Activated T-cell treated with anti-CD3 and anti-CD28 coated beads for 4 hours (primary cell): Measurements from ENCODE around the gene SUPT3H.
"Not testable (repeated sequence)": the region's sequence is repeated elsewhere in the genome, so short reads cannot be mapped to it uniquely, and the experiment has no call there.

ENCODE experiments used
- DNase-seq: peaks from one replicate; pipeline ENCODE4 v3.0.0-alpha.2; 2020

The SUPT3H gene

DNA sequence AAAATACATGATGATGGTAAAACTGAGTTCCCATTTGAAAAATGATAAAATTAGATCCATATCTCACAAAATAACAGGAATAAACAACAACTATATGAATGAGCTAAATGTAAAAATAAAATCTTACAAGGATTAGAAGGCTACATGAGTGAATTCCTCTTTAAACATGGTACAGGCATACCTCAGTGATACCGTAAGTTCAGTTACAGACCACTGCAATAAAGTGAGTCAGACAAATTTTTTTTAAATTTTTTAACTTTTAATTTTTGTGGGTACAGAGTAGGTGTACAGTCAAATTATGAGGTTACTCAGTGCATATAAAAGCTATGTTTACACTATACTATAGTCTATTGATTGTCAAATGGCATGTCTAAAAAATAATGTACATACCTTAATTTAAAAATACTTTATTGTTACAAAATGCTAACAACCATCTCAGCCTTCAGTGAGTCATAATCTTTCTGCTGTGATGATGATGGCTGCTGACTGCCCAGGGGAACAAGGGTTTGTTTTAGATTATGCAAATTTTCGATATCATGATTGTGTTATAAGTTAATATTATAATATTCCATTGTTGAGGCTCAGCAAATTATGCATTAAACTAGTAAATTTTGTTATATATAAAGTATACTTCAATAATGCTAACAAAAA lies 272.4 kb downstream of the SUPT3H start:
- DNase-seq = no peak

DNA sequence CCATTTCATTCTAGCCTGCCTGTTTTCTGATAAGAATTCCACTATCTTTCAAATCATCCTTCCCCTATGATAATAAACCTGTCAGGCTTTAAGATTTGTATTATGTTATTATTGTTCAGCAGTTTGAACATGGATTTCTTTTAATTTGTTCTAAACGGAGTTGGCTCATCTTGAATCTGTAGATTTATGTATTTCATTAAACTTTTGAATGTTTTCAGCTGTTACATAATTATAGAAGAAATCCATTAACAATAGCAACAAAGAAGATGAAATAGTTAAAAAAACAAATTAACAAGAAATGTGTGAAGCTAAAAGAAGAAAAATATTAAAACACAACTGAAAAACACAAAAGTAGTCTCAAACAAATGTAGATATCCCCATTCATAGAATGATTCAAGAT lies 273.3 kb downstream of the SUPT3H start:
- DNase-seq = no peak

DNA sequence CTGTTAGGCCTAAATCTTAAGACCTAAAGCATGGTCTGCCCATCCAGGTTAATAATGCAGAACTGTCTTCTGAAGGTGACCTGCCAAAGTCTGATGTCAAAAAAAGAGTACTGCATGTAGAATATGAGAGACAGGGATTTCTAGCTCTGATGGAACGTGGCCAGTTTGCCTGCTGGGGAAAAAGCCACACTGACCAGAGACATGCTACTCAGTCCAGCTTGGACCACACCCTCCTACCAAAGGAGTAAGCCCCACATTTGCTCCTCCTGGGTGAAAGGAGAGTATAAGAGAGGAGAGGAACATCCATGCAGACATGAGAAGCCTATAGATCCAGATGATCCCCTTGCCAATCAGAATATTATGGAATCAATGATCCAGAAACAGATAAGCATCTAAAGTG lies 279.5 kb downstream of the SUPT3H start:
- DNase-seq = no peak

DNA sequence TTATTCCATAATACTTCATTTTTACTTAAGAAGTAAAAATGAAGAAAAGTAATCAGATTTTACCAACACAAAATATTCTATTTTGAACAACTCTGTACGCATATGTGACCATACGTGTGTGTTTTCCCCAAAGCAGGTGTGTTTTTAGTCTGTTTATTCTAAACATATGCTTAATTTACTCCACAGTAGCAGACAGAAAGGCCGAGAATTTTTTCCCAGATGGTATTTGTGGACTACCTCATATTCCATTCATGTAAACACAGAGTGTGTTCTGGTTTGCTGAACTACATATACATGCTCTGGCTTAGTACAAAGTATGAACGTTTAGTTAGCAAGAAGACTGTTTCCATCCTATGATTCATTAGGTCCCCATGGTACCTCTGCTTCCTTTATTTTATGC lies 282.9 kb downstream of the SUPT3H start:
- no peak for DNase-seq

DNA sequence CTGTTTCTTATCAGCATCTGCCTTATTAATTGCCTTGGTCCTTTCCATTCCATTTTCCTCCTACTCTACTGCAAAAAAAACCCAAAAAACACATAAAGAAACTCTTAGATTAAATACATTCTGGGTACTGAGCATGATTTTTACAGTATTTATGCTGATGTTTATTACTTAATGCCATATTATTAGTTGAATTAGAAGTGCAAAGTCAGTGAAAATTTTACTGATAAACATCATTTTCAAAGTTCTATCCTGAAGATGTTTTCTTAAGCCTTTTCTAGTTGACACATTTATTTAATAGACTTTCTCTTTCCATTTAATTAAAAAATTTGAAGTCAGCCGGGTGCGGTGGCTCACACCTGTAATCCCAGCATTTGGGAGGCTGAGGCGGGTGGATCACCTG lies 285.6 kb downstream of the SUPT3H start:
- no peak for DNase-seq

DNA sequence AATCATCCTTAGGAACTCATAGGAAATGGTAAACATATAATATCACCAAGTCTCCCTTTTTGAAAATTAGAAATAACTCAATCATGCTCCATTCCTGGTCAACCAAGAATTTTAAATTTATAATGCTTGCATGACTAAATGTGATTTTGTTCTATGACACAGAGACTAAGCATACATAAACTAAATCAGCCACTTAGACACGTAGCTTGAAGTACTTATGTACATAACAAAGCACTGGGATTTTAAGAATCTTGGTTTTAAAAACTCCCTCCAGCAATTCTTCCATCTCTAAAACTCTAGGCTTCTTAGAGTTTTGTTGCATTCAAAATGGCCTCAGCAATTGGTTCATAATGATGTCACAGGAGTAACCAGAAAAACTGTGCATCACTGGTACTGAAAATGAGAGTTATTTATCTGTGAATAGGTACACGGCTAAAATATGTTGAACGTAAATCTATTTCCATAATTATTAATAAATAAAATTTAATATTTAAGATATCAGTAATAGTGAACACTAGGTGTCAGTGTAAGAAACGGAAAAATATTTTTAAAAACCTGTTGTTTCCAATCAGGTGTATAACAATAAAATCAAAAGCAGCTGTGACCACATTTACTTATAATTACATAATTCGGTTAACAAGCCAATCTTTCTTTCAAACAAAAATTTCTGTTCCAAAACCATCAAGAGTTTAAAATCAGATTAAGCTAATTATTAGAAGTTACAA lies 291.2 kb downstream of the SUPT3H start:
- no peak for DNase-seq

DNA sequence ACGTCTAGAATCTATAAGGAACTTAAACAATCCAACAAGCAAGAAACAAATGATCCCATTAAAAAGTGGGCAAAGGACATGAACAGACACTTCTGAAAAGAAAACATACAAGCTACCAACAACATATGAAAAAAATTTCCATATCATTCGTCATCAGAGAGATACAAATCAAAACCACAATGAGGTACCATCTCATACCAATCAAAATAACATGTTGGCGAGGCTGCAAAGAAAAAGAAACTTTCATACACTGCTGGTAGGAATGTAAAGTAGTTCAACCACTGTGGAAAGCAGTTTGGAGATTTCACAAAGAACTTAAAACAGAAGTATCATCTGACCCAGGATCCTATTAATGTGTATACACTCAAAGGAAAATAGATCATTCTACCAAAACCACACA lies 293.5 kb downstream of the SUPT3H start:
- DNase-seq = no peak

DNA sequence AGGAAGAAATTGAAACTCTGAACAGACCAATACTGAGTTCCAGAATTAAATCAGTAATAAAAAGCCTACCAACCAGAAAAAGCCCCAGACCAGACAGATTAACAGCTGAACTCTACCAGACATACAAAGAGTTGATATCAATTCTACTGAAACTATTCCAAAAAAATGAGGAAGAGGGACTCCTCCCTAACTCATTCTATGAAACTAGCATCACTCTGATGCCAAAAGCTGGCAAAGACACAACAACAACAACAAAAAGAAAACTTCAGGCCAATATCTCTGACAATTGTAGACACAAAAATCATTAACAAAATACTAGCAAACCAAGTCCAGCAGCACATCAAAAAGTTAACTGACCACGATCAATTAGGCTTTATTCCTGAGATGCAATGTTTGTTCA lies 295.6 kb downstream of the SUPT3H start:
- no peak for DNase-seq

DNA sequence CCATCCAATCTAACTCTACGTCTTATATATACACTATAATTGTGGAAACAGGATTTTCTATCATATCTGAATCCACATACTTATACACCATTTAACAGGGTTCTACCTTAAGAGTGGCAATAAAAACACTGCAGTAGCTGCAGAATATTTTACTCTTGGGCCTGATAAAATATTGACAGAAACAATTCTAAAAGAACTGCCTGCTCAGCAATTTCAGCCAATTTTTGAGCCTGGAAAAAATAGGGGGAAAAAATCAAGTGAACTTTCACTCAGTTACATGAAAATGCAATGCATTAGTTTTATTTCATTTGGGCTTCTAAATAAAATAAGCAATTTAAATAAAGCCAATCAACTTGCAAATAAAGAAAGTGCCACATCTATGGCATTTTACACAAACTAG lies 296.1 kb downstream of the SUPT3H start:
- DNase-seq = no peak

DNA sequence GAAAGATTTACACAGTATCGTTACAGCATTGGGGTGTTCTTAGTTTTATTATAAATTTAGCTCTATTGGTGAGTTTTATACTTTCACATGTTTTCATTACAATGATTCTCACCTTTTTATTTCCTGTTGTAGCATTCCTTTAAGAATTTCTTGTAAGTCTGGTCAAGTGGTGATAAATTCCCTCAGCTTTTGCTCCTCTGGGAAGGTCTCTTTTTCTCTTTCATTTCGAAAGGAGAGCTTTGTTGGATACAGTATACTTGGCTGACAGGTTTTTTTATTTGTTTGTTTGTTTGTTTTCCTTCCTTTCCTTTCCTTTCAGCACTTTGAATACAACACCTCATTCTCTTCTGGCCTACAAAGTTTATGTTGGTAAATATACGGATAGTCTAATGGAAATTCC lies 299.3 kb downstream of the SUPT3H start:
- no peak for DNase-seq

DNA sequence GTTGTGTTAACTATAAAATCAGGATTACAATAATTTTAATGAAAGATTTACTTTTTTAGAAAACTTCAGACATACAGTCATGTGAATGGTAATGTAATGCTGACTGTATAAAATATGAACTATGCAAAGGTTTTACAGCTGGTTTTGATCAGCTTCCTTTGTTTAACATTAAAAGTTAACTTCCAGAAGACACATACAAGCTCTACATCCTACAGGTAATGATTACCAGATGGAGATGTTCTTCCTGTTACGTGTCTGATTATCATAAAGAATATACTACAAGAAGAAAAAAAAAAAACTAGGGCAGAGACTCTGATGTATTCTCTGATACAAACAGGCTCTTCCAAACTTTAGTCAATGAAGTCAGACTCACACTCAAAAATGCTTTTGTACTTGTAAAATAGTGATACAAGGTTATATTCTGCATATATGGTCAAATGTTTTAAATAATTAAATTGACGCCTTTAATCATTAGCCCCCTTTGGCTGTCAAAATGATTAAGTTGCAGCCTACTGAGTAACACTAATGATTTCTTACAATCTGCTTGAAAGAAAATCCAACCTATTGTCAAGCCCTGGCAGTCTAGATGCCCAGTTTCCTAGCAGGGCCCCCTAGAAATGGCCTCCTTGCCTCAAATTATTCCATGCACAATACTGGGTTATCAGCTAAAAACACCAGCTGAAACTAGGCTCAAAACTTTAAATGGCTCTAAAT lies 301.4 kb downstream of the SUPT3H start:
- DNase-seq = no peak

DNA sequence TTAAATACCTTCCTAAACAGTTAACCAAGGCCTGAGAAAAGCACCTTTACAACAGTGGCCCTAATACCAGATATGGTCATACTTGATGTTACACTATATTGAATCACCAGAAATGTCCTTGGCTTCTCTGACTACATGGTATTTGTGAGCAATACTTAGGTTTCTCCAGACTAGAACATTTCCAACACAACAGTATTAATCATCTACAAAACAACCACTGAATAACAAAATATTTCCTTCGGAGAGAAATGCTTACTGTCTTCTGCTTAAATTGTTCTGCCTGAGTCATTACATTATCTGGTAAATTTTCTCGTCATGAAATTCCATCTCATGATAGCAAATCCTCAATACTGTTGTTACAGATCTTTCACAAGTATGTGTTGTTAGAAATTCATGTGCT lies 302.5 kb downstream of the SUPT3H start:
- DNase-seq = no peak

DNA sequence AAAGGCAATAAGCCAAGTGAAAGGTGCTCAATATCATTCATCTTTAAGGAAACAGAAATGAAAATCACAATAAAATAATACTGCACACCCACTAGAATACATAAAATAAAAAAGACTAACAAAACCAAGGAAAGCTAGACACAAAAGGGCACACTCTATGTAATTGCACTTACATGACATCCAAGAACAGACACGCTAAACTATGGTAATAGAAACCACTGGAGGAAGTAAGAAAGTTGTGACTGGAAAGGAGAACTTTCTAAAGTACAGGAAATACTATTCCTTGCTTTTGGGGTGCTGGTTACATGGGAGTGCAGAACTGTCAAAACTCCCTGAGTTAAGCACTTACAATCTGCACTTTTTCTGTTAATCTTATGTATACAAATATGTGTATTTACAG lies 303.3 kb downstream of the SUPT3H start:
- DNase-seq = no peak

DNA sequence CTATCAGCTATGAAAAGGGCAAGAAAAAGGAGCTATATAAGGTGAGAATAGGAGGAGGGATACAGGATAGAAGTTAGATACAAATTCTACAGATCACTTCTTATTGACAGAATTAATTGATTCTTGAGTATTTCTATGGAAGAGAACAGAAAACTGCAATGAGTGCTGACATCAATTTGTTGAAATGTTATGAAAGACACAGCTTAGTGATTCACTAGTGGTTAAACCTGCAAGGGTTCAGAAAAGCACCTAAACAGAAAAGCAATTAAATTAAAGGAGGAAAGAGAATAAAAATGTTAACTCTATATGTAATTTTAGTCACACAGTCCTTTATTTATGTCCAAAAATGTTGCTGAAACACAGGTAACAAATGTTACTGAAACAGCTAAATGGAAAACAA lies 304.0 kb downstream of the SUPT3H start:
- no peak for DNase-seq

DNA sequence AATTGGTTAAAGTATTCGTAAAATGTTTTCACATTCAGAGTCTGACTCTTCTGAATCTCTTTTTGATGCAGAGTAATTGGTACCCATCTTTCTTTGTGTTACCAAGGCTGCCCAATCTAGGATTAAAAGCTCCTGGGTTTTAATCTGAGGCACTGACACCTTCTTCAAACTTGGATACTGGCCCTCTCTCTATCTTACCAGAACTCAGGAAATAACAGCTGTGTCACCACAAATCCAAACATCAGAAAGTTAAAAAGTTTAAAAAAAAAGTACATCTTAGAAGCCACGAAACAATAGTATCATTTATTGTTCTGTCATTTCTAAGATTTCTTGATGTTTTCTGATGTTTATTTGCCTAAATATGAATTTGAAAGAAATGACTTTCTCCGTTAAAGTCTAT lies 305.1 kb downstream of the SUPT3H start:
- no peak for DNase-seq

DNA sequence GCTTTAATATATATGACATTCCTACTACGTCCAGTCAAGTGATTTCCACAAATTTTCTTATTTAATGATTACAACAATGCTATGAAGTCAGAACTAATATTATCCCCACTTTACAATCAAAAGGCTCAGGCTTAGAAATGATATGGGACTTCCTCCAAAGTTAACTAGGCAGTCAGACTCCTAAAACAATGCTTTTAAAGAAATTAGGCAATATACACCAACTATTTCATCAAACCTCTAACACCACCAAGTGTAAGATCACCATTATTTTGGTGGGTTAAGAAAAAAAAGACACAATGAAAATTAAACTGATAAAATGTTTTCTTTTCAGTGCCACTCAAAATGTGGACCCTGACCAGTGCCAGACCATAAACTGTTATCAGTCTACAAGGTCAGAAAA lies 305.7 kb downstream of the SUPT3H start:
- DNase-seq = no peak

DNA sequence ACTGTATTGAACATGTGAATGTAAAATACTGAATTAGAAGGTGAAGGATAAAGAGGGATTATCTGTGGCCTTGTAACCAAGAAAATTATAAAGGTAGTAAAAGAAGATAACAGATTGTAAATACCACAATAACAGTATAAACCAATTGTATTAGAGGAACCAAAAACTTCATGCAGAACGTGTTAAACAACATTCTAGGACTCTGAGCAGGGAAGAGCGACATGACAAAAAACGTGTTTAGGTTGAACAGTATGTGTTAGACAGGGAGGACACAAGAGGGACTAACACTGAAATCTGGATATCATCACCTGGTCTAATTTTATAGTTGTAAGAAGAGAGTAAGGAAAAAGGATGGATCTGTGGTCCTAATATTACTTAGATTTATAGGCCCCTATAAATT lies 308.6 kb downstream of the SUPT3H start:
- no peak for DNase-seq

DNA sequence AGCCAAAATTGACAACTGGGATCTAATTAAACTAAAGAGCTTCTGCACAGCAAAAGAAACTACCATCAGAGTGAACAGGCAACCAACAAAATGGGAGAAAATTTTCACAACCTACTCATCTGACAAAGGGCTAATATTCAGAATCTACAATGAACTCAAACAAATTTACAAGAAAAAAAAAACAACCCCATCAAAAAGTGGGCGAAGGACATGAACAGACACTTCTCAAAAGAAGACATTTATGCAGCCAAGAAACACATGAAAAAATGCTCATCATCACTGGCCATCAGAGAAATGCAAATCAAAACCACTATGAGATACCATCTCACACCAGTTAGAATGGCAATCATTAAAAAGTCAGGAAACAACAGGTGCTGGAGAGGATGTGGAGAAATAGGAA lies 310.3 kb downstream of the SUPT3H start:
- not testable (repeated sequence) for DNase-seq

DNA sequence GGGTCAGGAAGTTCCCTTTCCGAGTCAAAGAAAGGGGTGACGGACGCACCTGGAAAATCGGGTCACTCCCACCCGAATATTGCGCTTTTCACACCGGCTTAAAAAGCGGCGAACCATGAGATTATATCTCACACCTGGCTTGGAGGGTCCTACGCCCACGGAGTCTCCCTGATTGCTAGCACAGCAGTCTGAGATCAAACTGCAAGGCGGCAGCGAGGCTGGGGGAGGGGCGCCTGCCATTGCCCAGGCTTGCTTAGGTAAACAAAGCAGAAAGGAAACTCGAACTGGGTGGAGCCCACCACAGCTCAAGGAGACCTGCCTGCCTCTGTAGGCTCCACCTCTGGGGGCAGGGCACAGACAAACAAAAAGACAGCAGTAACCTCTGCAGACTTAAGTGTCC lies 315.1 kb downstream of the SUPT3H start:
- DNase-seq = not testable (repeated sequence)

DNA sequence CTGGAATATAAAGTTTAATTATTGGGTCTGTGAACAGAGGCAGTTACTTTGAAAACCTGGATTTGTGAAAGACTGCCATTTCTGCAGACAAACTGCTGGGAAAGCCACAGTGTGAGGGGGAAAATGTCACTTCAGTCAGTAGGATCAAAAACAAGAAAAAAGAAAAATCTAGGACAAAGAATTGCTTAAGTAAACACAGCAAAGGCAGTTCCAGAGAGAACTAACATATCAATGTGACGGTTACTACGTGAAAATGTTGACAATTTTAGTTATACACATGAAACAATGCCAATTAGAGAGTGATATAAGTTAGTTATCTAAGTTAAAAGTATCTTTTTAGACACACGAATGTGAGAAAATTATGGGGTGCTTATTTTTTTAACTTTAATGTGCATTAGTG lies 320.0 kb downstream of the SUPT3H start:
- no peak for DNase-seq

DNA sequence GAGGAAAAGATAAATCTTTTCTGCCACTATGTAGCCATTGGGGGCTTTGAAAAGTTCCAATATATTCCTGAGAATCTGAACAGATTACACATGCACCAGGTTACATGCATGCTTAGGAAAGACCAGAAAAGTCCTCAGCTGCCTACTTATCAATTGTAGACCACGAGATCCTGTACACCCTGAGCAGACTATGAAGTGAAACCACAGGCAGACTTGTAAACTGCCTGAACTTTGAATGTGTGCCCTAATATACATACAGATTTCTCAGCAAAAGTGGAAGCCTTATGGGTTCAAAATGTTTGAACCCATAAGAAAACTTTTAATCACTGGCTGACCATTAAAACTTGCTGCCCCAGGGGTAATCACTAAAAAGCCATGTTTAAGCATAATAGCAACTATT lies 323.1 kb downstream of the SUPT3H start:
- no peak for DNase-seq

DNA sequence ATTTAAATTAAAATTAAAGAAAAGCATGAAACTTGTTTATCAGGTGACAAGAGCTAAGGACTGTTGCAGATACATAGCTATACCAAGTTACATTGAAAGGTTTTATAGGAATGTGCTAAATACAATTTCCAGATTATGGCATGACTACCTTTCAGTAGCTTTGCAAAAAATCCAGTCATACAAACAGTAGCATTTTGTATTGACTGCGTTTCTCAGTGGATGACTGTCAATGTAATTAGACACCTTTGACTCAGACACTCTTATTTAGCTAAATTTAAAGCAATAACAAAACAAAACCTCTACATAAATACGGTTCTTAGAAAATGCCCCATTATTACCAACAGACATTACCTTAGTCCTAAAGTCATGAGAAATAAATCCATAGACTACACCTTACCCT lies 325.4 kb downstream of the SUPT3H start:
- no peak for DNase-seq

DNA sequence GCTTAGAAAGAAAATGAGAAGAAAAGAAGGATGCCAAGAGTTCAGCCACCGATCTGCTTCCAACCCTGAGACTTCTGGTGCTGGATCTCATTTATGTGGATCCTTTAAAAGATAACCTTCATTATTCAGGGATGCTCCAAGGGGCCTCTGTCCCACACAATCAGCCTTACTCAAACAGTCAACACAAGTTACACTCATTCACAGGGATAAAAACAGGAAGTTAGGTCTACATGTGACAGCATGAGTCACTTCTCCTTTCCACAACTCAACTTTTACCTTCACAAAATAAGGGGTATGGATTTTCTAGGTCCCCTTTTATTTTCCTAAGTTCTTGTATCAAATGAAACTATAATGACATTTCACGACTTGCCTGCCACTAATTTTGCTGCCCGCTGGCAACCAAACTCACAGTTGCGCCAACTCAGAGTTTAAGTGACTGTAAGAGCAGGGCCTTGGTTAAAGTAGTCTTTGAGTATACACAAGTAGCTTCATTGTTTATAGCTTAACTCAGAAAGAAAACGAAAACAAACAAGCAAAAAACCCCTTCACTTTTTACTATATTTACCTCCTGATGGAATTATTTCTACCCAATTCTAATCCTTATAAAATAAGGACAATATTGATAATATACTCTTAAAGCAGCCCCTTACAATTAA lies 328.4 kb downstream of the SUPT3H start:
- no peak for DNase-seq

DNA sequence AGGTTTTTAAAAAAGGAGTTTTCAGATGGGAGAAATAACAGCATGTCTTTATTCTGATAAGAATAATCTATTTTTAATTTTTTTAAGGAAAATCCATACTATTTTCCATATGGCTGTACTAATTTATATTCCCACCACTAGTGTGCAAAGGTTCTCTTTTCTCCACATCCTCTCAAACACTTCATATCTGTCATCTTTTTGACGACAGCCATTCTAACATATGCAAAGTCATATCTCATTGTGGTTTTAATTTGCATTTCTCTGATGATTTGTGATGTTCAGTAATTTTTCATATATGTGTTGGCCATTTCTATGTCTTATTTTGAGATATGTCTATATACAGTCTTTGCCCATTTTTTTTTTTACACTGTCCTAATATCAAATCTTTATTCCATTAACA lies 330.2 kb downstream of the SUPT3H start:
- no peak for DNase-seq
